ENCODE data around the gene TPP1. TPM values are rescaled to one million over a fixed set of nuclear protein-coding genes. Genes with fewer than 3 reads are reported as not detected.
A peak's percentile ranks its signal among the peaks of the same experiment; 100 is the strongest.

The TPP1 gene
- total RNA-seq, 3 donors from 2014 or later: 27.2 to 71.4 (median 38.2) TPM

- intact Hi-C loops (cut with DNase I; ENCODE audit: low total_unique reads): no loop called here
- no peaks in the 10 kb centered on the region for H3K36me3 ChIP-seq
- TF ChIP-seq CTCF (IDR thresholded peaks at IDR 0.05): no peak
- no peak for TF ChIP-seq POLR2AphosphoS5 (IDR thresholded peaks at IDR 0.05)
- no peak for TF ChIP-seq POLR2A (IDR thresholded peaks at IDR 0.05)
- H3K4me3 ChIP-seq: no peak overlapping the region
- DNase-seq (ENCODE audit: low spot score in 2 of 2): no peak
- H3K27me3 ChIP-seq: no peaks in the 10 kb centered on the region
- no peaks in the 10 kb centered on the region for H3K4me1 ChIP-seq
- H3K27ac ChIP-seq: peak overlapping the region in 1 of 2 donors; percentile 19
- H3K9me3 ChIP-seq: no peaks in the 10 kb centered on the region
These were observed 33.9 kb upstream of the TPP1 start for GRCh38 chr11:6653097-6653496.

- Histone ChIP-seq H3K27ac (peak overlapping the region in 1 of 2 donors; percentile 19), H3K4me3 (no peak overlapping the region), H3K9me3 (no peaks in the 10 kb centered on the region), H3K36me3 (no peaks in the 10 kb centered on the region), H3K27me3 (no peaks in the 10 kb centered on the region), H3K4me1 (no peaks in the 10 kb centered on the region)
- intact Hi-C loops (cut with DNase I; ENCODE audit: low total_unique reads): no loop called here
- TF ChIP-seq POLR2A (IDR thresholded peaks at IDR 0.05) (no peak), POLR2AphosphoS5 (IDR thresholded peaks at IDR 0.05) (no peak), CTCF (IDR thresholded peaks at IDR 0.05) (no peak)
- no peak for DNase-seq (ENCODE audit: low spot score in 2 of 2)
These were observed 33.0 kb upstream of the TPP1 start for GRCh38 chr11:6652182-6652581.

- intact Hi-C loops (cut with DNase I; ENCODE audit: low total_unique reads): no loop called here
- Histone ChIP-seq H3K4me3 (no peak overlapping the region), H3K27me3 (no peaks in the 10 kb centered on the region), H3K9me3 (no peaks in the 10 kb centered on the region), H3K27ac (no peak overlapping the region), H3K4me1 (no peaks in the 10 kb centered on the region), H3K36me3 (no peaks in the 10 kb centered on the region)
- no peak for DNase-seq (ENCODE audit: low spot score in 2 of 2)
- TF ChIP-seq CTCF (IDR thresholded peaks at IDR 0.05): no peak
- TF ChIP-seq POLR2AphosphoS5 (IDR thresholded peaks at IDR 0.05): no peak
- TF ChIP-seq POLR2A (IDR thresholded peaks at IDR 0.05): no peak
These were observed 31.8 kb upstream of the TPP1 start for GRCh38 chr11:6650980-6651379.

GRCh38 chr11:6650104-6650503 lies 30.9 kb upstream of the TPP1 start:
- Histone ChIP-seq H3K36me3 (no peaks in the 10 kb centered on the region), H3K27ac (no peak overlapping the region), H3K4me1 (no peaks in the 10 kb centered on the region), H3K27me3 (no peaks in the 10 kb centered on the region), H3K9me3 (no peaks in the 10 kb centered on the region), H3K4me3 (no peak overlapping the region)
- DNase-seq (ENCODE audit: low spot score in 2 of 2): no peak
- intact Hi-C loops (cut with DNase I; ENCODE audit: low total_unique reads): no loop called here
- TF ChIP-seq POLR2AphosphoS5 (IDR thresholded peaks at IDR 0.05): no peak
- no peak for TF ChIP-seq POLR2A (IDR thresholded peaks at IDR 0.05)
- no peak for TF ChIP-seq CTCF (IDR thresholded peaks at IDR 0.05)

GRCh38 chr11:6648501-6648900 lies 29.3 kb upstream of the TPP1 start:
- TF ChIP-seq CTCF (IDR thresholded peaks at IDR 0.05) (no peak), POLR2A (IDR thresholded peaks at IDR 0.05) (no peak), POLR2AphosphoS5 (IDR thresholded peaks at IDR 0.05) (no peak)
- H3K4me1 ChIP-seq: no peaks in the 10 kb centered on the region
- no peak overlapping the region for H3K4me3 ChIP-seq
- no peak for DNase-seq (ENCODE audit: low spot score in 2 of 2)
- H3K27ac ChIP-seq: peak overlapping the region in 1 of 2 donors; percentile 5
- no peaks in the 10 kb centered on the region for H3K36me3 ChIP-seq
- intact Hi-C loops (cut with DNase I; ENCODE audit: low total_unique reads): no loop called here
- H3K27me3 ChIP-seq: no peaks in the 10 kb centered on the region
- no peaks in the 10 kb centered on the region for H3K9me3 ChIP-seq

Data from breast epithelium (tissue), 4 donors.